Measurements from ENCODE around the gene ACTL10. TPM values are rescaled to one million over a fixed set of nuclear protein-coding genes. Genes with fewer than 3 reads are reported as not detected.

The ACTL10 gene
- total and polyA plus RNA-seq, 2 donors (not counting 1 experiment from before 2014, with no cell fraction given) = 1.2 to 6.3 TPM

GRCh38 chr20:33658510-33658909, 8.2 kb upstream of the ACTL10 start:
- Histone ChIP-seq H3K27me3 (replicated peaks in 1 of 4; ENCODE audit: control extremely low read depth in 1 of 4, control insufficient read depth in 3 of 4, insufficient read depth in 4 of 4, low read length in 3 of 4) (no peaks in the 10 kb centered on the region), H3K4me1 (ENCODE audit: control insufficient read depth in 2 of 2, insufficient read depth in 2 of 2, low read length in 2 of 2) (peaks cover 5 to 10% of the 10 kb centered on the region in 2 donors), H3K9ac (ENCODE audit: low read length) (no peak overlapping the region), H3K27ac (ENCODE audit: low read length in 2 of 2) (no peak overlapping the region), H3K4me3 (ENCODE audit: control extremely low read depth in 1 of 5, extremely low read depth in 1 of 5, insufficient read depth in 1 of 5, low read depth in 2 of 5, low read length in 4 of 5) (no peak overlapping the region), H3K4me2 (replicated peaks; ENCODE audit: low read depth, low read length, poor library complexity, severe bottlenecking) (no peak overlapping the region), H2AFZ (ENCODE audit: insufficient read depth, low read depth, low read length, poor library complexity, severe bottlenecking) (no peak overlapping the region), H3K36me3 (replicated peaks in 1 of 2; ENCODE audit: control extremely low read depth in 1 of 2, control insufficient read depth in 1 of 2, extremely low read depth in 1 of 2, insufficient read depth in 2 of 2, low read length in 1 of 2) (no peaks in the 10 kb centered on the region), H3K9me3 (ENCODE audit: control extremely low read depth in 1 of 3, control insufficient read depth in 2 of 3, insufficient read depth in 1 of 3, low read length in 2 of 3) (no peaks in the 10 kb centered on the region), H3K79me2 (ENCODE audit: control insufficient read depth, insufficient read depth, low read length) (peaks cover 6% of the 10 kb centered on the region), H4K20me1 (ENCODE audit: control insufficient read depth, insufficient read depth, low read length, poor library complexity, severe bottlenecking) (no peaks in the 10 kb centered on the region)
- ChIA-PET POLR2A (no interaction called here), CTCF (interaction anchor here (0.5 to 1.0 kb wide), 2 partner anchors 9 to 47 kb away, joined by 3 read pairs; no protein-coding TSS in a partner anchor)
- Mint-ChIP-seq H3K9me3 (ENCODE audit: insufficient read depth) (no peaks in the 10 kb centered on the region), H3K4me1 (peaks cover 5% of the 10 kb centered on the region), H3K27me3 (no peaks in the 10 kb centered on the region), H3K27ac (no peak overlapping the region), H3K4me3 (no peak overlapping the region)
- DNase-seq = no peak
- no peak for TF ChIP-seq CTCF (IDR thresholded peaks at IDR 0.05)
- no peak for TF ChIP-seq EZH2 (IDR thresholded peaks at IDR 0.05; ENCODE audit: borderline replicate concordance, insufficient read depth, low read depth, low read length, poor library complexity, severe bottlenecking)
- intact Hi-C loops (cut with micrococcal nuclease) = no loop called here
- 95% methylated on average over 6 of the region's 8 CpGs for WGBS (ENCODE audit: insufficient coverage)
- no peak for ATAC-seq (ENCODE audit: low read depth)

- Histone ChIP-seq H2AFZ (ENCODE audit: insufficient read depth, low read depth, low read length, poor library complexity, severe bottlenecking) (no peak overlapping the region), H3K4me3 (ENCODE audit: control extremely low read depth in 1 of 5, extremely low read depth in 1 of 5, insufficient read depth in 1 of 5, low read depth in 2 of 5, low read length in 4 of 5) (no peak overlapping the region), H4K20me1 (ENCODE audit: control insufficient read depth, insufficient read depth, low read length, poor library complexity, severe bottlenecking) (no peaks in the 10 kb centered on the region), H3K27me3 (replicated peaks in 1 of 4; ENCODE audit: control extremely low read depth in 1 of 4, control insufficient read depth in 3 of 4, insufficient read depth in 4 of 4, low read length in 3 of 4) (no peaks in the 10 kb centered on the region), H3K9me3 (ENCODE audit: control extremely low read depth in 1 of 3, control insufficient read depth in 2 of 3, insufficient read depth in 1 of 3, low read length in 2 of 3) (no peaks in the 10 kb centered on the region), H3K36me3 (replicated peaks in 1 of 2; ENCODE audit: control extremely low read depth in 1 of 2, control insufficient read depth in 1 of 2, extremely low read depth in 1 of 2, insufficient read depth in 2 of 2, low read length in 1 of 2) (no peaks in the 10 kb centered on the region), H3K79me2 (ENCODE audit: control insufficient read depth, insufficient read depth, low read length) (peaks cover 6% of the 10 kb centered on the region), H3K27ac (ENCODE audit: low read length in 2 of 2) (no peak overlapping the region), H3K4me2 (replicated peaks; ENCODE audit: low read depth, low read length, poor library complexity, severe bottlenecking) (no peak overlapping the region), H3K4me1 (ENCODE audit: control insufficient read depth in 2 of 2, insufficient read depth in 2 of 2, low read length in 2 of 2) (peaks cover 7 to 10% of the 10 kb centered on the region in 2 donors), H3K9ac (ENCODE audit: low read length) (no peak overlapping the region)
- TF ChIP-seq EZH2 (IDR thresholded peaks at IDR 0.05; ENCODE audit: borderline replicate concordance, insufficient read depth, low read depth, low read length, poor library complexity, severe bottlenecking) (no peak), CTCF (IDR thresholded peaks at IDR 0.05) (no peak)
- ATAC-seq (ENCODE audit: low read depth) = no peak
- POLR2A ChIA-PET = no interaction called here
- H3K27me3 Mint-ChIP-seq = no peaks in the 10 kb centered on the region
- H3K9me3 Mint-ChIP-seq (ENCODE audit: insufficient read depth) = no peaks in the 10 kb centered on the region
- CTCF ChIA-PET = interaction anchor here (0.6 to 1.0 kb wide), 2 partner anchors 9 to 155 kb away, joined by 3 read pairs; no protein-coding TSS in a partner anchor
- WGBS (ENCODE audit: insufficient coverage) = 100% methylated on average over 3 of the region's 4 CpGs
- no peak overlapping the region for H3K4me3 Mint-ChIP-seq
- intact Hi-C loops (cut with micrococcal nuclease) = no loop called here
- no peak overlapping the region for H3K27ac Mint-ChIP-seq
- DNase-seq = no peak
- H3K4me1 Mint-ChIP-seq = peaks cover 5% of the 10 kb centered on the region
These were observed 7.8 kb upstream of the ACTL10 start for GRCh38 chr20:33658929-33659328.
